HG02852 (cell line): ENCODE measurements around the gene DROSHA.
A peak's percentile ranks its signal among the peaks of the same experiment; 100 is the strongest.

Source experiments
- ATAC-seq: cut with Tn5 transposase; IDR thresholded peaks from one replicate; pipeline ENCODE4 v1.9.1; 2021; ENCODE audit warnings: mild to moderate bottlenecking, moderate library complexity; ENCODE audit not compliant: unreplicated experiment

The DROSHA gene

DNA sequence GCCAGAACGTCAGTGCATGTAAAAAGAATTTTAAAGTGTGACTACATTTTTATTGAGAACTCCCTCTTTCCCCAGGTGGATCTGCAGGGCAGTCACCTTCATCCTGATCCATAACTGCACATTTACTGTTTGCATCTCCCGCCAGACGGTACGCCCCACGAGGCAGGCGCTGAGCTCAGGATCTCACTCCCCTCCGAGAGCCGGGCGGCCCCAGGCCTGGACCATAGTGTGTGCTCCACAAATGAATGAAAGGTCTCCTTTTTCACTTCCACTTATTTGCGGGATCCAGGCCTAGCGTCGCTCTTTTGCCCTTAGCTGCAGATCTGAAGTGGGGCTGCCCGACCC lies 378 bp downstream of the DROSHA start:
- peak; percentile 35 for ATAC-seq

DNA sequence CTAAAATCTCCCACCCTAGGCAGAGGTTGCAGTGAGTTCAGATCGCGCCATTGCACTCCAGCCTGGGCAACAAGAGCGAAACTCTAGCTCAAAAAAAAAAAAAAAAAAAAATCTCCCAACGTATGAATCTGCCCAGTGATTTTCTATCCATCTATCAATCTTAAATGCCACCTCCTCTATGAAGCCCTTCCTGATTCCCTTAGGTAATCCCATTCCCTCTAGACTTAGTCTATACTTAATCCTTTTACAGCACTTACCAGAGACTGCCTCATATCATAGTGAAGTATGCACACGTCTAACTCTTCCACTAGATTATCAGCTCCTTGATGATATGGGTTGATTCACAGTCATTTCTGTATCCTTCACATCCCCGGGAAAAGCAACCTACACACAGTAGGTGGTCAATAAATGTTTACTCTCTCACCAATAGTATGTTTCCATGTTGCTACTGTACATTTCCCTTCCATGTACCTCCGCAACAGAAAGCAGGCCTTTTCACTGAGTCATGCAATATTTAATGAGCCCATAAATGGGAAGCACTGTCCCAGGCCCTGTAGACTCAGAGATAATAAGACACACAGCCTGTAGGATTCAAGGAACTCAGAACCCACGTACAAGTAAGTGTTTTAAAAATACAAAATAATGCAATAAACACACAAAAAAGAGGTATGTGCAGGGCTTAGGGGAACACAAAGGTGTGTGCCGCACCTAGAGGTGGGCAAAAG lies 1.2 kb downstream of the DROSHA start:
- no peak for ATAC-seq

- ATAC-seq, result no peak
These were observed 8.9 kb downstream of the DROSHA start for GRCh38 chr5:31523041-31523440.

GRCh38 chr5:31516802-31517201 lies 15.1 kb downstream of the DROSHA start:
- ATAC-seq, result no peak

GRCh38 chr5:31511305-31511704 lies 20.6 kb downstream of the DROSHA start:
- ATAC-seq, result no peak

DNA sequence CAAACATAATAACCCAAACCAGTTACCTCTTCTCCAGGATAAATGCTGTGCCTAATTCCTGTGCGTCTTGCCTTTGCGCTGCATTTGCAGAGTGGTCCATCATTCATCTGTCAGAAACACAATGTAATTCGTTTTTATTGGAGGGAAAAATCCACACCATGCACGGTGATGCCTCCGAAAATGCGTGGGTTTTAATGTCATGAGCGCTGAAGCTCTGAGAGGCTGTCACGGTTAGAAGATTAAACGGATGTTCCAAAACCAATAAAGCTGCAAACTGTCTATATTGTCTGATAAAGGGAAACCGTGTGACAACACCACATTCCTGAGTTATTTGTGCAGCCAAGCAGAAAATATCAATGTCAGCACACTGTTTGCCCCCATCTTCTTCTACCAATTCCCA lies 27.4 kb downstream of the DROSHA start:
- no peak for ATAC-seq

GRCh38 chr5:31502506-31502905 lies 29.4 kb downstream of the DROSHA start:
- ATAC-seq, result no peak

- no peak for ATAC-seq
These were observed 31.6 kb downstream of the DROSHA start for GRCh38 chr5:31500256-31500655.

- ATAC-seq, result no peak
These were observed 35.0 kb downstream of the DROSHA start for GRCh38 chr5:31496891-31497290.

DNA sequence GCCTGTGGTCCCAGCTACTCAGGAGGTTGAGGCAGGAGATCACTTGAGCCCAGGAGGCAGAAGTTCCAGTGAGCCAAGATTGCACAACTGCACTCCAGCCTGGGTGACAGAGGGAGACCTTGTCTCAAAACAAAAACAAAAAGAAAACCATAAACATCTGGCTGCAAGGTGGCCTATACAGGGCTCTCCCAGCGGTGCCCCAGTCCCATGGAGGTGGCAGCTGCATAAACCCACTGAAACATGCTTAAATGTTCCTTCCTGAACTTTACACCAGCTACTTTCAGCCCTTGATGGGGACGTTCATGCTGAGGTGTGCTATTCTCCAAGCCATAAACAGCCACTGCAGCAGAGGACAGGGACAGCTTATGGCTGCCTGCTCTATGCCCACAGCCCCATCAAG lies 35.6 kb downstream of the DROSHA start:
- no peak for ATAC-seq

DNA sequence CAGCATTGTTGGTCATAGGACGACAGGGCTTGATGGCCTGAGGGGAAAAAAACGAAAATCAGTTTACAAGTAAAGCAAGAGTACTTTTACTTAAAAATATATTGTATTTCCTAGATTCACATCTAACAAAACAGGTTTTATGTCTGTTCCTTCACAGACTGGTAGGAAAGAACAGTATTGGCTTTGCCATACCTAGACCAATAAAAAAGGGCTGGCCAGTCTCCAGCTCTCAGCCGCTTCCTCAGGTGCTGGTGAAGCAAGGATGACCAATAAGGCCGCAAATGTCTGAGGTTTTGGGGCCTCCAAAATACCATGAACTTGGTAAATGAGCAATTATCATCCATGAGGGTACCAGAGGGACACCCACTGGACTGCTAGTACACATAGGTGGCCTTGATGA lies 36.6 kb downstream of the DROSHA start:
- no peak for ATAC-seq

DNA sequence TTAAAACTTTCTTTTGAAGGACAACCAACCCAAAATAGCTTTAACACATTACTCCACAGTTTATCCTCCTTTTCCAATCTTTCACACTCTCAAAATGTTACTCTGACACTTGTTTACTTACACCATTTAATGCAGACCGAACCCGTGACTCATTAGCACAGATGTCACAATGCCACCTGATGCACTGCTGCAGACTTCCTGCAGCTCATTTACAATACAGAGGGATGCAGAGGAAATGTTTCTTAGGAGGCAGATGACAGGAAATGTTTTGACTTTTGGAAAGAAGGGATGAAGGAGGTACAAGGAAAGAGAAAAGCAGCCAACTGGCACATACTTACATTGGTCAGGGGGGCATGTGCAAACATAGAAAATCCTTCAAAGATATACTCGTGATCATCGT lies 39.0 kb downstream of the DROSHA start:
- no peak for ATAC-seq

- ATAC-seq, result no peak
These were observed 44.4 kb downstream of the DROSHA start for GRCh38 chr5:31487506-31487905.

GRCh38 chr5:31486441-31486840 lies 45.5 kb downstream of the DROSHA start:
- no peak for ATAC-seq

- no peak for ATAC-seq
These were observed 46.3 kb downstream of the DROSHA start for GRCh38 chr5:31485376-31486207.

GRCh38 chr5:31481531-31482165 lies 50.2 kb downstream of the DROSHA start:
- no peak for ATAC-seq

GRCh38 chr5:31479706-31480105 lies 52.2 kb downstream of the DROSHA start:
- ATAC-seq, result no peak

DNA sequence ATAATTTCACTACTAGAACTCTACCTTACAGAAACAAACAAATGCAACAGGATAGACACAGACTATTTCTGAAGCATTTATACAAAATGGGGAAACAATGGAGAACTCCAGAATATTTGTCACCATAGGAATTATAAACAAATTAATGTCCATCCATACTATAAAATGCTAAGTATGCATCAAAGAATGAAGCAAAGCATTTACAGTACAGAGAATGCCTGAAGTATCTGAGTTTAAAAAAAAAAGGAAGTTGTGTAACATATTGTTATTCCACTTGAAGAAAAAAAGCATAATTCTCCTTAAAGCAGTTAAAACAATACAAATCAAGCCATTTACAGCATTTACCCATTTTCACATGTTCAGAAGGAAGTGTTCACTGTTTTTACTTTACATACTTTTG lies 53.0 kb downstream of the DROSHA start:
- no peak for ATAC-seq

- no peak for ATAC-seq
These were observed 53.9 kb downstream of the DROSHA start for GRCh38 chr5:31477971-31478370.

GRCh38 chr5:31477516-31477915 lies 54.4 kb downstream of the DROSHA start:
- ATAC-seq, result no peak

DNA sequence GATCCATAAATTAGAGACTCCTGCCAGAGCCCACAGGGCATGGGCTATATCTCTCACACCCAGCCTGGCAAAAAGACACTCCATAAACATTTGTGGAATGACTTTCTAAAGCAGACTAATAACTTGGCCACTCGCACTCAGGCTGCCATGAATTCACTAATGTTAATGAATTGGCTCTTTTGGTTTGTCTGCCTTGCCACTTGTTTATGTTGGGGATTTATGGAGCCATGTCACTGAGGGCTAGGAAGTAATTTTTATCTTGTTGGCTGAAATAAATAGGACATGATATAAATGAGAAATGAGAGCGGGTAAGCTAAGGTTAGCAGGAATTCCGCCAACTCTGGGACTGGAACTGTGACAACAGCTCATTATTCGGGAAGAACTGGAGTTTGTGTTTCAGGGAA lies 55.2 kb downstream of the DROSHA start:
- no peak for ATAC-seq

DNA sequence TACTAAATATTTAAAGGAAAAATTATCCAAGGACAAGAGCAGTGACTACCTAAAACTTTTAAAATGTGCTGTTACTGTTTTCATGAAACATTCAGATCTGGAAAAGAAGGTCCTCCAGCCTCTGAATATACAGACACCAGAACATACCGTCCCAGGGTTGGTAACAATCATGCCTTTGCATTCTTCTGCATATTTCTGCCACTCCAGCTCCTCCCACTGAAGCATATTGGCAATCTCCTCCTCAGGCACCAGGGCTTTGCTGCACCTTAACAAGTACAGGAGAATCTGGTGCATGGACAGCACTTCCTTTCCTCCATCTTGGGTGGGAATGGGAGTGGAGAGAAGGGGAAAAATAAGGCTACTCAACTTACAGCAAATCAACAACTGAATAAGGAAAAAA lies 60.0 kb downstream of the DROSHA start:
- no peak for ATAC-seq
